Transverse colon (tissue), 4 donors: Measurements from ENCODE around the gene FBXO31. TPM values are rescaled to one million over a fixed set of nuclear protein-coding genes. Genes with fewer than 3 reads are reported as not detected.

ENCODE experiments used
- DNase-seq: peaks from one replicate; pipeline ENCODE4 v3.0.0-alpha.2; 2019
- H3K27ac ChIP-seq, 4 donors: fragments of 200-600 bp; sonication (generic); 2 replicates each; pipeline ENCODE4 v1.5.1; 2016 to 2018; ENCODE audit warnings: inconsistent platforms in 4 of 4
- H3K27me3 ChIP-seq: fragments of 200-600 bp; sonication (generic); 2 replicates; pipeline ENCODE4 v1.5.1; 2017; ENCODE audit warnings: inconsistent platforms
- H3K36me3 ChIP-seq, 4 donors: fragments of 200-600 bp; sonication (generic); 2 replicates each; pipeline ENCODE4 v1.5.1; 2017 to 2019; ENCODE audit warnings: inconsistent platforms in 4 of 4
- H3K4me1 ChIP-seq, 4 donors: fragments of 200-600 bp; sonication (generic); 2 replicates each; pipeline ENCODE4 v1.5.1; 2017 to 2020; ENCODE audit warnings: inconsistent platforms in 4 of 4
- H3K4me3 ChIP-seq, 4 donors: fragments of 200-600 bp; sonication (generic); 1 replicate in 1 of 4; 2 replicates in 3 of 4; pipeline versions ENCODE4 v1.5.1 to v1.6.1; 2017 to 2019; ENCODE audit warnings: inconsistent platforms in 4 of 4
- H3K9me3 ChIP-seq, 2 donors: fragments of 200-600 bp; sonication (generic); 2 replicates each; pipeline ENCODE4 v1.5.1; 2017 to 2019; ENCODE audit warnings: inconsistent platforms in 2 of 2
- EP300 ChIP-seq: sonication (generic); formaldehyde crosslinking; IDR thresholded peaks from one replicate; pipeline ENCODE4 v1.6.1; 2017; ENCODE audit warnings: antibody characterized with exemption, low read depth
- POLR2A ChIP-seq: fragments of 450-650 bp; IDR thresholded peaks from one replicate; pipeline ENCODE4 v1.6.1; 2016; ENCODE audit warnings: antibody characterized with exemption, mild to moderate bottlenecking, moderate library complexity
- POLR2AphosphoS5 ChIP-seq, 3 donors: sonication (generic); formaldehyde crosslinking; IDR thresholded peaks; one replicate each; pipeline ENCODE4 v1.6.1; 2016; ENCODE audit warnings: antibody characterized with exemption in 3 of 3
- WGBS, 2 donors: methylation state at CpG; one replicate each; pipeline ENCODE4 v1.1.5; 2018; ENCODE audit warnings: low coverage in 1 of 2; 5-methylcytosine and 5-hydroxymethylcytosine counted together
- in situ Hi-C, 4 donors: fragments of 200-750 bp; cut with MboI; loops; one replicate each; pipeline versions ENCODE4 v1.15.0 to v1.15.1; 2017; ENCODE audit warnings: low sequenced_read_pairs in 3 of 4, low pct_ligation_motif_present in 1 of 4, low pct_unique_long_range_greater_than_20kb in 1 of 4
- intact Hi-C: fragments of 100-400 bp; cut with DNase I; formaldehyde crosslinking; loops from one replicate; pipeline ENCODE4 v1.15.1; 2023; ENCODE audit warnings: low total_unique reads
- total RNA-seq, 4 donors: library from RNA; depleted of rRNA; stranded (reverse); fragments of >200 nt; gene quantifications; one replicate each; pipeline ENCODE4 v1.1.0, GENCODE V29; 2016
- TF ChIP-seq, protein P1 (sequence below), 5 experiments: fragments of 200-600 bp in 3 of 5; fragments of 450-650 bp in 2 of 5; sonication (generic) in 3 of 5; IDR thresholded peaks; 1 replicate in 2 of 5; 2 replicates in 3 of 5; pipeline ENCODE4 v1.5.1; 2016 to 2017; ENCODE audit warnings: antibody characterized with exemption in 5 of 5, inconsistent platforms in 3 of 5, mild to moderate bottlenecking in 2 of 5, moderate library complexity in 1 of 5

FBXO31 gene
- total RNA-seq, 4 donors from 2014 or later = 83.6 to 403 (median 224) TPM

- in situ Hi-C loops (no loop called here), intact Hi-C loops (no loop called here)
- no peak for DNase-seq
- H3K4me3 ChIP-seq = no peak overlapping the region
- no peak overlapping the region for H3K27ac ChIP-seq
- peaks cover 0 to 27% (median 10%) of the 10 kb centered on the region in 4 donors for H3K36me3 ChIP-seq
- H3K27me3 ChIP-seq = no peaks in the 10 kb centered on the region
- TF ChIP-seq POLR2A = no peak
- TF ChIP-seq POLR2AphosphoS5 (IDR thresholded peaks at IDR 0.05) = no peak
- no peak for TF ChIP-seq EP300
- TF ChIP-seq, protein P1, sequence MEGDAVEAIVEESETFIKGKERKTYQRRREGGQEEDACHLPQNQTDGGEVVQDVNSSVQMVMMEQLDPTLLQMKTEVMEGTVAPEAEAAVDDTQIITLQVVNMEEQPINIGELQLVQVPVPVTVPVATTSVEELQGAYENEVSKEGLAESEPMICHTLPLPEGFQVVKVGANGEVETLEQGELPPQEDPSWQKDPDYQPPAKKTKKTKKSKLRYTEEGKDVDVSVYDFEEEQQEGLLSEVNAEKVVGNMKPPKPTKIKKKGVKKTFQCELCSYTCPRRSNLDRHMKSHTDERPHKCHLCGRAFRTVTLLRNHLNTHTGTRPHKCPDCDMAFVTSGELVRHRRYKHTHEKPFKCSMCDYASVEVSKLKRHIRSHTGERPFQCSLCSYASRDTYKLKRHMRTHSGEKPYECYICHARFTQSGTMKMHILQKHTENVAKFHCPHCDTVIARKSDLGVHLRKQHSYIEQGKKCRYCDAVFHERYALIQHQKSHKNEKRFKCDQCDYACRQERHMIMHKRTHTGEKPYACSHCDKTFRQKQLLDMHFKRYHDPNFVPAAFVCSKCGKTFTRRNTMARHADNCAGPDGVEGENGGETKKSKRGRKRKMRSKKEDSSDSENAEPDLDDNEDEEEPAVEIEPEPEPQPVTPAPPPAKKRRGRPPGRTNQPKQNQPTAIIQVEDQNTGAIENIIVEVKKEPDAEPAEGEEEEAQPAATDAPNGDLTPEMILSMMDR (IDR thresholded peaks at IDR 0.05) = no peak
- H3K4me1 ChIP-seq = peaks cover 0 to under 1% (median under 1%) of the 10 kb centered on the region in 4 donors
- H3K9me3 ChIP-seq = no peaks in the 10 kb centered on the region
- WGBS, 2 donors = 96 to 100% methylated on average over 1 to 8 of the region's 8 CpGs
Observed at GRCh38 chr16:87356491-87356853, 27.1 kb downstream of the FBXO31 start.

GRCh38 chr16:87353613-87354012 lies 30.0 kb downstream of the FBXO31 start:
- intact Hi-C loops (no loop called here), in situ Hi-C loops (no loop called here)
- H3K27me3 ChIP-seq = no peaks in the 10 kb centered on the region
- 94% methylated on average over 17 of the region's 17 CpGs; no CpG with 5 or more reads in 1 of the 2 donors for WGBS, 2 donors
- peaks cover 0 to 9% (median 3%) of the 10 kb centered on the region in 4 donors for H3K4me1 ChIP-seq
- TF ChIP-seq, protein P1 (IDR thresholded peaks at IDR 0.05) = no peak
- TF ChIP-seq POLR2A (no peak), POLR2AphosphoS5 (IDR thresholded peaks at IDR 0.05) (no peak), EP300 (no peak)
- no peak overlapping the region for H3K27ac ChIP-seq
- no peaks in the 10 kb centered on the region for H3K9me3 ChIP-seq
- no peak overlapping the region for H3K4me3 ChIP-seq
- H3K36me3 ChIP-seq = peaks cover 0 to 17% (median 5%) of the 10 kb centered on the region in 4 donors
- no peak for DNase-seq

GRCh38 chr16:87352818-87353217 lies 30.8 kb downstream of the FBXO31 start:
- Histone ChIP-seq H3K27ac (no peak overlapping the region), H3K4me1 (peaks cover 0 to 9% (median 3%) of the 10 kb centered on the region in 4 donors), H3K27me3 (no peaks in the 10 kb centered on the region), H3K4me3 (no peak overlapping the region), H3K36me3 (peaks cover 0 to 9% (median under 1%) of the 10 kb centered on the region in 4 donors), H3K9me3 (no peaks in the 10 kb centered on the region)
- no peak for TF ChIP-seq POLR2AphosphoS5 (IDR thresholded peaks at IDR 0.05)
- no peak for TF ChIP-seq EP300
- TF ChIP-seq POLR2A = no peak
- TF ChIP-seq, protein P1 (IDR thresholded peaks at IDR 0.05) = no peak
- 97% methylated on average over 15 of the region's 15 CpGs; no CpG with 5 or more reads in 1 of the 2 donors for WGBS, 2 donors
- no peak for DNase-seq
- in situ Hi-C loops = no loop called here
- intact Hi-C loops = no loop called here

DNA sequence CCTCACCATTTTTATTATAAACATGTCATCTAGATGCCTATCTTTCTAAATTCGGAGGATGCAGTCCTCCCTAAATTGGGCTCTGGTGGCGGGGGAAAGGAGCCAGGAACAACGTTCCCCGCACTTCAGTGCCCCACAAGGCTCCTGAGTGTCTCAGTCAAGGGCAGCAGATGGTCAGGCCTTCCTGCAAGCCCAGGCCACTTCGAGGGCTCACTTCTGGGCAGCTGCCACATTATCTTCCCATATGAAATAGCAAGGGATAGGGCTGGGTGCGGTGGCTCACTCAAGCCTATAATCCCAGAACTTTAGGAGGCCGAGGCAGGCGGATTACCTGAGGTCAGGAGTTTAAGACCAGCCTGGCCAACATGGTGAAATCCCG lies 32.3 kb downstream of the FBXO31 start:
- no peak overlapping the region for H3K27ac ChIP-seq
- no peak overlapping the region for H3K4me3 ChIP-seq
- WGBS, 2 donors = 80% methylated on average over 9 of the region's 9 CpGs; no CpG with 5 or more reads in 1 of the 2 donors
- intact Hi-C loops (no loop called here), in situ Hi-C loops (no loop called here)
- no peaks in the 10 kb centered on the region for H3K27me3 ChIP-seq
- DNase-seq = no peak
- H3K4me1 ChIP-seq = peaks cover 0 to 9% (median 3%) of the 10 kb centered on the region in 4 donors
- H3K36me3 ChIP-seq = peaks cover 0 to 4% (median 0%) of the 10 kb centered on the region in 4 donors
- TF ChIP-seq POLR2AphosphoS5 (IDR thresholded peaks at IDR 0.05) (no peak), EP300 (no peak), POLR2A (no peak)
- TF ChIP-seq, protein P1 (IDR thresholded peaks at IDR 0.05) = no peak
- no peaks in the 10 kb centered on the region for H3K9me3 ChIP-seq
